ENCODE data around the gene IFITM10.

The IFITM10 gene

DNA sequence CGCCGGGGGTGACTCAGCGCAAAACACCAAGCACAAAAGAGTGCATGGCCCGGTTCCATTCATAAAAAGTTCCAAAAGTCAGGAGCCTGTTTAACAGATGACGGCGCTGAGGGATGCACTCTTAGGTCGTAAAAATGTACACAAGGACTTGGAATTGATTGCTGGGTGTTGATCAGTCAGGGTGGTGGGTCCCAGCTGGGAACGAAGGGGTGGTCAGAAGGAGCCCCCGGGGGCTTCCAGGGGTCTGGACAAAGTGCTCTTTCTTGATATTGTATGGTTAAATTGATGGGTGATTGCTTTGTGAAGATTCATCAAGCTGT is 20.7 kb downstream of the IFITM10 start:
- no peak for DNase-seq (ENCODE audit: low read depth)
- TF ChIP-seq, protein P1, sequence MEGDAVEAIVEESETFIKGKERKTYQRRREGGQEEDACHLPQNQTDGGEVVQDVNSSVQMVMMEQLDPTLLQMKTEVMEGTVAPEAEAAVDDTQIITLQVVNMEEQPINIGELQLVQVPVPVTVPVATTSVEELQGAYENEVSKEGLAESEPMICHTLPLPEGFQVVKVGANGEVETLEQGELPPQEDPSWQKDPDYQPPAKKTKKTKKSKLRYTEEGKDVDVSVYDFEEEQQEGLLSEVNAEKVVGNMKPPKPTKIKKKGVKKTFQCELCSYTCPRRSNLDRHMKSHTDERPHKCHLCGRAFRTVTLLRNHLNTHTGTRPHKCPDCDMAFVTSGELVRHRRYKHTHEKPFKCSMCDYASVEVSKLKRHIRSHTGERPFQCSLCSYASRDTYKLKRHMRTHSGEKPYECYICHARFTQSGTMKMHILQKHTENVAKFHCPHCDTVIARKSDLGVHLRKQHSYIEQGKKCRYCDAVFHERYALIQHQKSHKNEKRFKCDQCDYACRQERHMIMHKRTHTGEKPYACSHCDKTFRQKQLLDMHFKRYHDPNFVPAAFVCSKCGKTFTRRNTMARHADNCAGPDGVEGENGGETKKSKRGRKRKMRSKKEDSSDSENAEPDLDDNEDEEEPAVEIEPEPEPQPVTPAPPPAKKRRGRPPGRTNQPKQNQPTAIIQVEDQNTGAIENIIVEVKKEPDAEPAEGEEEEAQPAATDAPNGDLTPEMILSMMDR (IDR thresholded peaks at IDR 0.05; ENCODE audit: low read depth, low read length, missing control alignments): no peak
- no peak overlapping the region for H3K4me3 ChIP-seq (ENCODE audit: low read depth, low read length)

DNA sequence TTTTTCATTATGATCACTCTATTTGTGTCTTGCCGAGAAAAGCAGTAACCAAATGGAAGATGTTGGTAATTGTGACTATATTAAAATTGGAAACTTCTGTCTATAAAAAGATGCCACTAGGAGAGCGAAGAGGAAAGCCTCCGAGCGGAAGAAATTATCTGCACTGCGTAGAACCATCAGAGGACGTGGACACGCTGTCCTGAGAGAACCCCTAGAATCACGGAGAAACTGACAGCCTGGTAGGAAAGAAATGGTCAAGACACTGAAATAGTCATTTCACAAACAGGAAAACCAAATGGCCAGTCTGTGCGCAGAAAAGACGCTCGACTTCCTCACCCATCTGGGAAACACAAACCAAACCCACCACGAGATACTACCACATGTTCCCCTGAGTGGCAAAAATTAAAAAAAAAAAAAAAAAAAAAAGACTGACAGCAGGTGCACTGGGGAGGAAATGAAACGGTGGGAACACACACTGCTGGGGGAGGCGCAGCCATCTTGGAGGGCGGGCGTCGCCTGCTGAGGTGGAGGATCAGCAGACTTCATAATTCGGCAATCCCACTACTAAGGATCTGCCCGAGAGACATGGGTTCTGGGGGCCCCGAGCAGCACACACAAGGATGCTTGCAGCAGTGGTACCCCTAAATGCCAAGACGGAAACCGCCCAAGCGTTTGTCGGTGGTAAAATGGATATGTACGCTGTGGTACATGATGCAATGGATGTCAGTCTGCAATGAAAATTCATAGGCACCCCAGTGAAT is 21.3 kb downstream of the IFITM10 start:
- no peak overlapping the region for H3K4me3 ChIP-seq (ENCODE audit: low read depth, low read length)
- TF ChIP-seq, protein P1 (IDR thresholded peaks at IDR 0.05; ENCODE audit: low read depth, low read length, missing control alignments): no peak
- no peak for DNase-seq (ENCODE audit: low read depth)

DNA sequence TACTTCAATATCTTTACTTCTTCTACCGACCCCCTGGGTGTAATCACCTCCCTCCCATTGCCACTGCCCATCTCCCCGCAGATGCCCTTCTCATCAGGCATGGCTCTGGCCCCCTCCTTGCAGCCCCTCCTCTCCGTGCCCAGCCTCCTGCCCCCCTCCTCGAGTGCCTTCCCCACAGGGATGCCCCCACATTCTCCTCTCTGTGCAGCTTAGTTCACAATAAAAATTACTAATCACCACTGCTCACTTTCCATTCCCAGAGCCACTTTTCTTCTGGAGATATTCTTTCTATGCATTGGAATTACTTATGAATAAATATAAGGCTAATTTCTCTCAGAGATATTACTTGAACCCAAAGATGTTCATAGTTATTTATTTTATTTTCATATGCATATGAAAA is 22.1 kb downstream of the IFITM10 start:
- TF ChIP-seq, protein P1 (IDR thresholded peaks at IDR 0.05; ENCODE audit: low read depth, low read length, missing control alignments): no peak
- no peak overlapping the region for H3K4me3 ChIP-seq (ENCODE audit: low read depth, low read length)
- DNase-seq (ENCODE audit: low read depth): no peak

DNA sequence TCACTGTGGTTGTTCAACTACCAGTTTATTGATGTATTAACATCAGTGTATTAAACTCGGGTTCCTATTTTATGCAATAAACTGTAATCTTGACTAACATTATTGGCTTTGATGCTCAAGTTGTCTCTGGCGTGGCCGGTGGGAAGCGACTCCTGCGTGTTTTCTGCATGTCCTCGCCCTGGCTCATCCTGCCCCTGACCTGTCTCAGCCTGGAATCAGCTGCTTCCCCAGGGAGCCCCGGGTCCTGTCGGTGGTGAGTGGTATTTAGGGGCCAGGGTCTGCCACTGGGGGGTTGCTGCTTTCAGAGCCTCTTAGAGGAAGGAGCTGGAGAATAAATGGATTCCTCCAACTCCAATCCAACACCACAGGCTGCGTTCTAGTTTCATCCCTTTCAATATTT is 22.5 kb downstream of the IFITM10 start:
- H3K4me3 ChIP-seq (ENCODE audit: low read depth, low read length): no peak overlapping the region
- TF ChIP-seq, protein P1 (IDR thresholded peaks at IDR 0.05; ENCODE audit: low read depth, low read length, missing control alignments): no peak
- no peak for DNase-seq (ENCODE audit: low read depth)

DNA sequence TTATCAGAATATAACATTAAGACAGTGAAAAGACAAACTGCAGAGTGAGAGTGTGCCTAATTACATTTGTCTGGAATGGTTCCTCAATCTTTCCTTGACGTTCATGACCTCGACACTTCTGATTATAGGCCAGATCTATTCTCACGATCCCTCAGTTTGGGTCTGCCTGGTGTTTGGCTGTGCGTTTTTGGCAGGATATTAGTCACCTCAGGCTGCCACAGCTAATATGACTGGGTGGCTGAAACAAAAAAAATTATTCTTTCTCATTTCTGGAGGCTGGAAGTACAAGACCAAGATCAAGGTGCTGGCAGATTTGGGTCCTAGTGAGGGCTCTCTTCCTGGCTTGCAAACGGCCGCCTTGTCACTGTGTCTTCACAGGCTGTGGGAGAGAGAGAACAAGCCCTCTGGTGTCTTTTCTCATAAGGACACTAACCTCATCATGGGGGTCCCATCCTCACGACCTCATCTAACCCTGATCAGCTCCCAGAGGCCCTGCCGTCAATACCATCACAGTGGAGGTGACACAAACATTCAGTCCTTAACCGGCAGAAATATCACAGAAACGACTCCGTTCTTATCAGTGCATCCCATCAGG is 23.2 kb downstream of the IFITM10 start:
- H3K4me3 ChIP-seq (ENCODE audit: low read depth, low read length): no peak overlapping the region
- DNase-seq (ENCODE audit: low read depth): no peak
- TF ChIP-seq, protein P1 (IDR thresholded peaks at IDR 0.05; ENCODE audit: low read depth, low read length, missing control alignments): no peak

DNA sequence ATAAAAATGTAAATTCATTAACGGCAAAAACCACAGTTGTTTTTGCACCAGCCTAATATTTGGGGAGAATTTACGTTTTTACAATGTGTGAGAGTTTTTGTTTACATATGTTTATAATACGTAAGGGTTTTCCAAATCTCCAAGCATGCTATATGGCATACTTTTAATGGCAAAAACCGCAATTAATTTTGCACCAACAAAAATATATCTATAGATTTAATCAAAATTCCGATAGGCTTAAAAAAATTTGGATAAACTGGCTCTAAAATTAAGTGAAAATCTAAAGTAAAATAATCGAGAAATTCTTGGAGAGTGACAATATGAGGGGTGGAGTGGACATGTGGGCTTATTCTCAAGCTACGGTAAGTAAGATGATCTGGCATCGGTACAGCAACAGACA is 30.6 kb downstream of the IFITM10 start:
- no peak for DNase-seq (ENCODE audit: low read depth)
- TF ChIP-seq, protein P1 (IDR thresholded peaks at IDR 0.05; ENCODE audit: low read depth, low read length, missing control alignments): no peak
- H3K4me3 ChIP-seq (ENCODE audit: low read depth, low read length): no peak overlapping the region

DNA sequence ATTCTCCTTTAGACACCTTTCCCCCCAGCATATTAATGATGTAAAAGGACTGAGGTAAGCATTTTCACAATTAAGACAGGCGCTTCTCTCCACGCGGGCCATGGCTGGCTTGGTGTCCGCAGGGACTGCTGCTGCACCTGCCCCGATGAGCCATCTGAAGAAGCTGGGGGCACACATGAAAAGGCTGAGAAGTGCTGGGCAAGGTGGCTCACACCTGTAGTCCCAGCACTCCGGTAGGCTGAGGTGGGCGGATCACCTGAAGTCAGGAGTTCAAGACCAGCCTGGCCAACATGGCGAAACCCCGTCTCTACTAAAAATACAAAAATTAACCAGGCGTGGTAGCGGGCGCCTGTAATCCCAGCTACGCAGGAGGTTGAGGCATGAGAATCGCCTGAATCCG is 32.1 kb downstream of the IFITM10 start:
- no peak for DNase-seq (ENCODE audit: low read depth)

More for the DNA sequence above, 32.1 kb downstream of the IFITM10 start:
- no peak overlapping the region for H3K4me3 ChIP-seq (ENCODE audit: low read depth, low read length)
- TF ChIP-seq, protein P1 (IDR thresholded peaks at IDR 0.05; ENCODE audit: low read depth, low read length, missing control alignments): no peak
